NCI-H2227 treated with DMSO at 0.1 percent for 48 hours (cell line): Measurements from ENCODE around the gene TMEM141.
"Not testable (repeated sequence)": the region's sequence is repeated elsewhere in the genome, so short reads cannot be mapped to it uniquely, and the experiment has no call there.

ENCODE experiments used
- DNase-seq: peaks from one replicate; lab custom pipeline; 2025; lab: John Stamatoyannopoulos, UW

The TMEM141 gene

DNA sequence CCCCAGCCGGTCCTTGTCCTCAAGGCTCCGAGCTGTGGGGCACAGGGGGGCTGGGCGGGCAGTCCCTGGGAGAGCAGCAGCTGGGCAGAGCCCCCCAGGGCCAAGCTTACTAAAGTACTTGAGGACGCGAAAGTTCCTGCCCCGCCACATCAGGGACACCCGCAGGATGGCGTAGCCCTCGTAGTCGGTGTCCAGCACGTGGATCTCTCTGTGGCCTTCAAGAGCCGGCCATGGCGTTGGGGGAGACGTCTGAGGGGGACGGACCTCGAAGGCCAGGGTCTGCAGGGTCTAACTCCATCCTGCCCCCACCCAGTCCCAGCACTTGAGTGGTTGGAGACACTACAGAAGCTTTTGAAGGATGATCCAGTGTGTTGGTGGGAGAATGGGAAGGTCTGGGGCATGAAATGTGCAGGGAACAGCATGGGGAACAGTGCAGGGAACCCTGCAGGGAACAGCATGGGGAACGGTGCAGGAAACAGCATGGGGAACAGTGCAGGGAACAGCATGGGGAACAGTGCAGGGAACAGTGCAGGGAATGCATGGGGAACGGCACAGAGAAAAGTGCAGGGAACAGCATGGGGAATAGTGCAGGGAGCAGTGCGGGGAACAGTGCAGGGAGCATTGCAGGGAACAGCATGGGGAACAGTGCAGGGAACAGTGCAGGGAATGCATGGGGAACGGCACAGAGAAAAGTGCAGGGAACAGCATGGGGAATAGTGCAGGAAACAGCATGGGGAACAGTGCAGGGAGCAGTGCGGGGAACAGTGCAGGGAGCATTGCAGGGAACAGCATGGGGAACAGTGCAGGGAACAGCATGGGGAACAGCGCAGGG lies 35.6 kb upstream of the TMEM141 start:
- not testable (repeated sequence) for DNase-seq

GRCh38 chr9:136756134-136756438 lies 35.1 kb upstream of the TMEM141 start:
- no peak for DNase-seq

DNA sequence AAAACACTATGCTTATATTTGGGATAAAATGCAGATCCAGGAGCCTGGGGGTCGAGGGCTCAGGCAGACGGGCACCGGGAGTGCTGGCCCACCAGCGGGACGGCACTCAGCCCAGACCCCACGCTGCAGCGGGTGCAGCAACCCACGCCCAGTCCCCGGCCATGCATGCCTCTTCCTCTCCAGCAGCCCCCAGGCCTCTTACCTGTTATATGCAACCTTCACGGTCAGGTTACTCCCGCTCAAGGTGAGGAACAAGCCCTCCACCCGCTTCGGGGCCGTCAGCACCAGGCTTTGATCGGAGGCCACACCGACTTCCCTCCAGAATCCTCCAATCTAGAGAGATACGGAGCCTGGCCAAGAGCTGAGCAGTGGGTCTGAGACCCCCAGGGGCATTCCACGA lies 34.3 kb upstream of the TMEM141 start:
- no peak for DNase-seq

DNA sequence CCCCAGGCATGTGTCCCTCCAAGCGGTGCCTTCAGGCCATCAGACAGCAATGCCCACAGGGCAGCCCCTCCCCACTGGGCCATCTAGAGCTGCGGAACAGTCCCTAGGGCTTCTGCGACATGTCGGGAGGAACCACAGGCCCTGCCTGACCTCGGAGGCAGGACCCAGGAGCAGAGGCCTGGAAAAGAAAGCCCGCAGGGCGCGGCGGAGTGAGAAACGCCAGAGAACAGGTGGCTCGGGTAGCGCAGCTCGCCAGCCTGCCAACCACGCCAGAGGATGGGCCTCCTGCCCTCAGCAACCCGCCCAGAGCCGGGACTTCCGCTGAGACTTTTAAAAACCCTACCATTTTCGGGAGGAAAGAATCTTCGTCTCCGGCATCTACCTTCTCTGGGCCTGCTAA lies 33.8 kb upstream of the TMEM141 start:
- no peak for DNase-seq

GRCh38 chr9:136757751-136758140 lies 33.4 kb upstream of the TMEM141 start:
- DNase-seq: no peak

DNA sequence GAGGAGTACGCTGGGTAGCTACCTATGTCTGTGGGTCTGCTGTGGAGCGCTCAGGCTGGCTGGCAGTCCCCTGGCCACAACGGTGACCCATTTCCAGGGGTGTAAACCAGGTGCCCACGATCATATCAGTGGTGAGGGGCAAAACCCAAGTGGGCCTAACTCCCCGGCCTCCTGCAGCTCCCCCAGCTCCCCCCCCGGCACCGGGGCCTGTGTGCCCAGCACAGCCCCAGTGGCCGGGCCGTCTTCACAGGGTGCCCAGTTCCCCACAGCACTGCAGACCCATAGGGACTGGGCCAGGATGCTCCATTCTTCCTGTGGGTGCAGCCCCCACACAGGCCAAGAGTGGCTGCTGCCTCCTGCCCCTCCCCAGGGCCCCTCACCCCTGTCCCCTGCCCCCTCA lies 32.1 kb upstream of the TMEM141 start:
- DNase-seq: no peak

- DNase-seq: no peak
Observed at GRCh38 chr9:136759436-136760325, 31.5 kb upstream of the TMEM141 start.

DNA sequence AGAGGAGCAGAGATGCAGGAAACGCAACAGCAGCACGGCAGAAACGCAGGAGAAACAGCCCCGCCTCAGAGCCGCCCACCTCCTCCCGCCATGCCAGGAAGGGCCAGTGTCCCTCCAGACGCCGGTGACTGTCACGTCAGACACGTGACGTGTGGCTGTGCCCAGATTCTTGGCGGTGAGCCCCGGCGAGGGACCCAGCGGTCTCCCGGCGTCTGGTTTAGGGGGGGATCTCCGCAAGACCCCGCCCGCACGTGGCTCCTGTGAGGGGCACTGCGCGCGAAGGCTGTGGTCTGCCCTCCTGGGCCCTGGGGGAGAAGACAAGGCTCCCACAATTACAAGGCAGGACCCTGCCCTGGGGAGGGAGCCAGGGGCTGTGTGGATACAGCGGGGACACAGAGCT lies 30.7 kb upstream of the TMEM141 start:
- DNase-seq: no peak

- peak; percentile 12 for DNase-seq
Observed at GRCh38 chr9:136760834-136761544, 30.2 kb upstream of the TMEM141 start.

DNA sequence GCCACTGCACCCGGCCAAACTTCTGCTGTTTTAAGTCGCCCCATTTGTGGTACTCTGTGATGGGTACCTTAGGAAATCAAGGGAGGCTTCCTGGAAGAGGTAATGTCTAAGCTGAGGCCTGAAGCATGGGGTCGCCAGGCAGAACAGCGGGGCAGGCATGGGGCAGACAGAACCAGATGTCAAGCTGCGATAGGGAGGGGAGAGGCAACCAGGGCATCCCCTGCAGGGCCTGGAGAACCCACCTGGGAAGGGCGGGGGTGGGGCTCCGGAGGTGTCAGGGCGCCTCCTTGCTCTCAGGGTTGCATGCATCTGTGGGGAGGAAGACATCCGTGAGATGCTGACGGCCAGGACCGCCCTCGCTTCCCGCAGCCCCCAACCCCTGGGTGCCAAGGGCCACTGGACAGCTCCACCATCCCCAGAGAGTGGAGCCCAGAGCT lies 29.6 kb upstream of the TMEM141 start:
- DNase-seq: no peak

- no peak for DNase-seq
Observed at GRCh38 chr9:136762221-136762691, 28.9 kb upstream of the TMEM141 start.

GRCh38 chr9:136762915-136763648 lies 28.1 kb upstream of the TMEM141 start:
- DNase-seq: no peak

DNA sequence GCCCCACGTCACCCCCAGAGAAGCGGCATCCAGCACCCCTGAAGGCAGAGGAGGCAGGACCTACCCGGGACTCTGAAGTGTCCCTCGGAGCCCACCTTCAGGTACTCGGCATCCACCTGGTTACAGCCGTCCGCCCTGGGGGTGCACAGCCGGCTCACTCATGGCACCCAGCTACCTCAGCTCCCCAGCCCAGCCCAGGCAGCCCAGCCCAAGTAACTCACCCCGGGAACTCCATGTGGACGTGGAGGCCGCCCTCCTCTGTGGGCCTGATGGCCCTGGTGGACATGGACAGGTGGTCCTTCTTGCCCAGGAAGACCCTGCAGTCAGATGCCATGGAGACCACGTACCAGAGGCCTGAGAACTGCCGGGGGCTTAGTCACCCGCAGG lies 27.5 kb upstream of the TMEM141 start:
- no peak for DNase-seq

DNA sequence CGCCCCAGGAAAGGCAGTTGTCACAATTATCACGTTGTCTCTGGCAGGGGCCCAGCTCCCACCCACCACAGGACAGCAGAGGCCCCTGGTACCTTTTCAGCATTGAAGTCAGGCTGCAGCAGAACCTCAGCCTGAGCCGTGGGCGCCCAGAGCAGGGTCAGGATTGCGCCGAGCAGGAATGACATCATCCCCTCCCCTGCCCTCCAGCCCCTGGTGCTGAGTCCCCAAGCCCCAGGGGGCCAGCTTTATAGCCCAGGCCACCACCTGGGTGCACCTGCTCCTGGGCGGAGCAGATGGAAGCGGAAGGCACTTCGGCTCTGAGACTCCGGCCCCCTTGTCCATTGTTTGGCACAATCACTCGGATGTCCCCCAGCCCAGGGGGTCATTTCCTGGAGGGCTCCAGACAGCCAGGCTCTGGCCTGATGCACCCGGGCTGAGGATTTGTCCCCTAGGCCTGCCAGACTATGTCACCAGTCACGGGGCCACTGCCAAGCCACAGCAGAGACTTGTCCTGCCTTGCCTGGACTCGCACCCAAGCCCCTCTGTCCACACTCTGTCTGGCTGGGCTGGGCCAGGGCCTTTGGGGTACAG lies 26.7 kb upstream of the TMEM141 start, which contains the start of gene LCN15:
Gene LCN15 (minus strand): TSS at position 218 of the 591 bp plus-strand sequence. CDS start 30 bp downstream, at position 188.
- no peak for DNase-seq

- no peak for DNase-seq
Observed at GRCh38 chr9:136765041-136765440, 26.1 kb upstream of the TMEM141 start.

- not testable (repeated sequence) for DNase-seq
Observed at GRCh38 chr9:136765745-136766409, 25.3 kb upstream of the TMEM141 start.

GRCh38 chr9:136766410-136767120 lies 24.6 kb upstream of the TMEM141 start:
- not testable (repeated sequence) for DNase-seq

- no peak for DNase-seq
Observed at GRCh38 chr9:136769710-136770191, 21.4 kb upstream of the TMEM141 start.

DNA sequence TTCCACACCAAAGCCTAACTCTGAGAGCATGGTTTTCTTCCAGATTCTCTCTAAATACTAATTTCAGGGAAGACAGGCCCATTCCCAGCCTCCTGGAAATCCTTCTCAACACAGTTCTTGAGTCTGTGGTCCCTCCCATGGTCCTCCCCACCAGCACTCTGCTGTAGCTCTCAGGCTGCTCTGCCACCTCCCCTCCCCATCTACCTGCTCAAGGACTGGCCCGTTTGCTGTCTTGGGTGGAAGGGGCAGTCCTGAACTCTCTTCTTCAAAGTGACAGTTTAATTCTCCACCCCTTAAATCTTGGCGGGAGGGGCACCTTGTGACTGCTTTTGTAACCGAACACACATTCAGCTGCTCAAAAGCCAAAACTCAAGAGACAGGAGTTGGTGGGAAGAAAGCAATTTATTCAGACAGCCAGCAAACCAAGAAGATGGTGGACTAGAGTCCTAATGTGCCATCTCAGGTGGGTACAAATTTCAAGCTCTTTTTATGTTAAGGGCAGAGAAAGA lies 19.2 kb upstream of the TMEM141 start:
- no peak for DNase-seq
